ENCODE results near the gene SLC22A13.
"Not testable (repeated sequence)": the region's sequence is repeated elsewhere in the genome, so short reads cannot be mapped to it uniquely, and the experiment has no call there.

The SLC22A13 gene

DNA sequence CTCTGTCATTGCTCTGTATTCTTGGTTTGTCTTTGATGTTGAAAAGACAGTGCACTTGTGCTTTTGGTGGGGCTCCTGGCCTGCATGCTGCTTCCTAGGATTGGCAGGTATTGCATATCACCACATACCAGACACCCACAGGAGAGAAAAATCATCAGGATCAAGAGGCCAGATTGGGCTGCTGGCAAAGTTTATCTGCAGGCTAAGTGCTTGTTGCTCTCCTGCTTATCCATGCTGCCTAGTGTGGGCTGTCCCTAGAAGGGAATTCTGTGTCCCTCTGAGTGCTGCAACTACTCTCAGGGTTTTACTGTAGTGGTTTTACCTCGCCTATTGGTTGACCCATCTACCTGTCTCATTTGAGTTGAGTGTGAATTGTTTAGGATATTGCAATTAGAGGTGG is 833 bp upstream of the SLC22A13 start:
- no peak for DNase-seq

DNA sequence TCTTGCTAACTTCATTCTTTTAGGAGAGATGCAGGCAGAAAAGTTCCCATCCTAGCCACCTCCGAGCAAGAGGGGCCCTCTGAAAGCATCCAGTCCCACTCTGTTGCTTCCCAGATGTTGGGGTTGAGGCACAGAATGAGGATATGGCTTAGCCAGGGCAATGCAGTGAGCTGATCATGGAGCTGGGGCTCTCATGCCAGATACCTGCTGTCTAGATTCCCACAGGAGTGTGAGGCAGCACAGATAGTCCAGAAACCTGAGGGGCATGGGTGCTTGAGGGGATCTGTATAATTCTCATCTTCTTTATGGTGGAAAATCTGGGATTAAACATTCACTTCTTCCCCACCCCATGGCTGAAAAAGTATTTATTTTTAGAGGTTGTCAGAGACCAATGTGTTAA is 1.2 kb downstream of the SLC22A13 start:
- no peak for DNase-seq

DNA sequence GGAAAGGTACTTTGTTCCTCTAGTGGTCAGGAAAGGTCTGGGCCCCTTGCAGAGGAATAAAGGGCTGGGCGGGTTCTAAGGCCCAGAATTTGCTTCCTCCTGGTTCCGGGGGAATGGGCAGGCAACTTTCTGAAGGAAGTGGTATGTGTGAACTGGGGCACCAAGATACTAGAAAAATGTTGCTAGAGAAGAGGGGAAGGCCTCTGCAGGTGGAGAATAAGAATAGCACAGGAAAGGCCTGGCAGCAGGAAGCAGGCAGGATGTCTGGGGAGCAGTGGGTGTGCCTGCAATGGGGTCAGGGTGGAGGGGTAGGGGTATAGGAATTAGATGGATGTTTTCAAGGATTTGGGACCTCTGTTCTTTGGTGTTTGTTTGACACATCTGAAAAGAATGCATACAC is 2.0 kb downstream of the SLC22A13 start:
- DNase-seq: no peak

GRCh38 chr3:38268087-38268486 is 2.5 kb downstream of the SLC22A13 start:
- no peak for DNase-seq

- DNase-seq: no peak
Measured at GRCh38 chr3:38268522-38268921, 2.9 kb downstream of the SLC22A13 start.

DNA sequence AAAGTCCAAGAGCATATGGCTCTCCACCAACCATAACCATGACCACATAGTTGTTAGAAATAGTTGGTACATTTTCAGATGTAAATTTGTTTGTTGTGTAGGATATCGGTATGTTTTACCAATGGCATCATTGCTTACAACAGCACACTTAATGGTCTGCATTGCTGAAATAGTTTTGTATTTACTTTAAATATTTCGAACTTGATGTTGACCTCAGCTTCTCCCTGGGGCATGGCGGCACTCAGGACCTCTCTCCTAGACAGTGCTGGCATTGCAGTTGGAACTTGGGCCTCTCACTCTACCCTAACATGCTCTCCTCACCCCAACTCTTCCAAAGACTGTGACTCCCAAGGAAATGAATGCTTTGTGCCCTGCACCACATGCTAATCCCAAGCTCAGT is 5.0 kb downstream of the SLC22A13 start:
- no peak for DNase-seq

- no peak for DNase-seq
Measured at GRCh38 chr3:38271553-38271952, 5.9 kb downstream of the SLC22A13 start.

GRCh38 chr3:38274864-38275649 is 9.4 kb downstream of the SLC22A13 start:
- no peak for DNase-seq

- no peak for DNase-seq
Measured at GRCh38 chr3:38275658-38276057, 10.0 kb downstream of the SLC22A13 start.

- DNase-seq: no peak
Measured at GRCh38 chr3:38276081-38276916, 10.7 kb downstream of the SLC22A13 start.

GRCh38 chr3:38276917-38277630 is 11.5 kb downstream of the SLC22A13 start:
- DNase-seq: no peak

DNA sequence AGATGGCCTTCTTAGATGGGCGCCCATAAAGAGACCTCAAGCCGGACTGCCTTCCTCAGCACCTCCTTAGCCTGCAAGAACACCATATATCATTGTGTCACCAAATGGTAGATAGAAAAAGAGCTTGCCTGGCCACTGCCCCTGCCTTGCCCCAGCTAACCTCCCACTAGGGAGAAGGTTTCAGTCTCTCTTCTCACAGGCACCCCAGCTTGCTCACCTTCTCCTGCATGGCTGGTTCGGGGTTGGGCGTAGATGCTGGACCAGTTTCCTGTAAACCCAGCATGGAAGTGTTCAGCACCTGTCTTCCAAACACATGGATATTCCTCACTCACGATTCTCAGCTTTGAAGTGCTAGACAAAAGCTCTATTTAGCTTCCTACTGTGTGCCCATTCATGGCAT is 13.2 kb downstream of the SLC22A13 start:
- DNase-seq: no peak

DNA sequence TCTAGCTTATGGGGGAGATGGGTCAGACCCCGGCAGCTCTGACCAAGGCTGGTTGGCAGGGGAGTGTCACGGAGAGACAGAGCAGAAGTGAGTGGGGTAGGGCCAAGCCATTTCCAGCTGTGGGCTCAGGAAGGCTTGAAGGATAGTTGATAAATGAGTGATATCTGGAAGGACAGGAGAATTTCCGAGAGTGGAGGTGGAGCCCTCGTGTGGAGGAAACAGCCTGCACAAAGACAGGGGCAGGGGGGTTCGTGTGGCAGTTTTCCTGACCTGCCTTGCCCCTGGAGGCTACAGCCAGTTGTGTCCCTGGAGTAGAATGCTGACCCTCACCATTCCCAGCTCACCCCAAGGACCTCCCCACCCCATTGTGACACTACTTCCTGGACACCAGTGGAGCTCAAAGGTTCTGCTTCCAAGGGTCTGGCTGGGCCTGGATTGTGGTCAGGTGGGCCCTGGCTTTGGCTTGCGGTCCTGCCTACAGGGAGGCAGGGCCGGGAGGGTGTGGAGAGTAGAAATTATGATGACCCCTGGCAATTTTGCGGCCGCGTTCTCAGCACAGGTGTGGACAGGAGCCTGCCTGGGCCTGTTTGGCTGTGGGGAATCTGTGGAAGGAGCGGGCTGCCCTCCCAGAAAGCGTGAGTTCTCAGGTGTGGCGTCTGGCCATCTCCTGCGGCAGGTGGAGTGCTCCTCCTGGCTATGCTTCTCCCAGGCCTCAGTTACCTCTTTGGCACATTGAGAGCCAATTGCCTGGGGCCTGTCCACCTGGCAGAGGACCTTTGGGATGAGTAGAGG is 16.5 kb downstream of the SLC22A13 start, which contains the start of gene SLC22A14:
SLC22A14 (plus strand) TSS at position 400 of the 792 bp plus-strand sequence. CDS start 23,733 bp downstream, outside the sequence.
- DNase-seq: no peak

DNA sequence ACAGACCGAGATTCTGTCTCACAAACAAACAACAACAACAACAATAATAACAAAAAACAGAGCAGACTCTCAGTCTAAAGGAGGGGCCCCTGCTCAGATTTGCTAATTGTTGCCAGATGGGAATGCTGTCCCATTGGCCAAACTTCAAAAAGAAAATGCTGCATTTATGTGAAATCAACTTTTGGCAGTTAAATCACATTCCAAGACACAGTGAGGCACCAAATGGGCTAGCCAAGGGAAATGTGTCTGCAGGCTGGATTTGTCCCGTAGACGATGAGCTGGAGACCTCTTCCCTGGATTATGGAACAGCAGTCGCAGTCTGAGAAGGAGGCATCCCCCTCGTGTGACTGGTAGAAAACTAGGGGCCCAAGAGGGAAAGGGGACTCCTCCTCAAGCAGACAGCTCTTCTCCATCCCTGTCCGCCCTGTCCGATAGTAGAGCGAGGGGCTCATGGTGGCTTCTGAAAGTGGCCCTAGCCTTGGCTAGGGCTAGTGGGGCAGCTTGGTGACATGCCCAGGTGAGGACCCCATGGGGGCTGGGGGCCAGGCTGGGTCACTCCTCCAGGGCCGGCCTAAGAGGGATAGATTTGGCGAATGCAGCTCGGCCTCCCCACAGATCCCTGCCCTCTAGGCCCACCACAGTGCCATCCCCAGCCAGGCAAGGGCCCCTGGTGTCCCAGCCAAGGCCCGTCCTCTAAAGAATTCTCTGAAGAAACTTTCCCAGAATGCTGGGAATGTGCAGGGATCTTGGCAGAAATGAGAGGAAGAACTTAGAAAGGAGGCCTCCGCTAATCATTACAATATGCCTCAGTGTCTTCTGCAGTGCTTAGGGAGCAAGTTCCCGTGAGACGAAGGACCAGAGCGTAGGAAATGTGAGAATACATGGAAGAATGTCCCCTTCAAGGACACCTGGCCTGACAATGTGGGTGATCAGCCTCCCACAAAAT is 18.5 kb downstream of the SLC22A13 start:
- DNase-seq: no peak

- DNase-seq: no peak
Measured at GRCh38 chr3:38284756-38285150, 19.1 kb downstream of the SLC22A13 start.

DNA sequence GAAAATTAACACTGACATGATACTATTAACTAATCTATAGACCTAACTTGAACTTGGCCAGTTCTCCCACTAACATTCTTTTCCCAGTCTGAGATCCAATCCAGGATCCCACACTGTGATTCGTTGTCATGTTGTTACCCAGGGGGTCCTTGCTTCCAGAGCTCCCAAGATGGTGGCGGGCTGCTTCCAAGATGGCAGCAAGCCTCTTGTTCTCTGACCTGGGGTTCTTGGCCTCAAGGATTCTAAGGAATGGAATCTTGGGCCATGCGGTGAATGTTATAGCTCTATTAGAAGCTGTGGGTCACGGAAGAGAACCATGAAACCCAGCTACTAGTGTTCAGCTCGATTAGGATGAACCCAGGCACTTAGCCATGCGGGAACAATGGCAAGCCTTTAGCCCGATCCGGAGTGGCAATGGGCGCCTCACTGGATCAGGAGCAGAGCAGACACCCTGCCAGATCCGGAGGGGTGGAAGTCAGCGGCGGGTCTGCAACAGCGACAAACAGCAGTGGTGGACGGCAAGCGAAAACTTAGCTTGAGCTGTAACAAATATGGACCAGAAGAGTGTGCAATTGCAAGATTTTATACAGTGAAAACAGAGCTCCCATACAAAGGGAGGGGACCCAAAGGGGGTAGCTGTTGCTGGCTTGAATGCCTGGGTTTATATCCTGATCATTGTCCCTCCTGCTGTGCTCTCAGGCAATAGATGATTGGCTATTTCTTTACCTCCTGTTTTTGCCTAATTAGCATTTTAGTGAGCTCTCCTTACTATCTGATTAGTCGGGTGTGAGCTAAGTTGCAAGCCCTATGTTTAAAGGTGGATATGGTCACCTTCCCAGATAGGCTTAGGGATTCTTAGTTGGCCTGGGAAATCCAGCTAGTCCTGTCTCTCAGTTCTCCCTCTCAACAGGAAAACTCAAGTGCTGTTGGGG is 23.9 kb downstream of the SLC22A13 start:
- DNase-seq: not testable (repeated sequence)

GRCh38 chr3:38297053-38297452 is 31.4 kb downstream of the SLC22A13 start:
- DNase-seq: not testable (repeated sequence)

DNA sequence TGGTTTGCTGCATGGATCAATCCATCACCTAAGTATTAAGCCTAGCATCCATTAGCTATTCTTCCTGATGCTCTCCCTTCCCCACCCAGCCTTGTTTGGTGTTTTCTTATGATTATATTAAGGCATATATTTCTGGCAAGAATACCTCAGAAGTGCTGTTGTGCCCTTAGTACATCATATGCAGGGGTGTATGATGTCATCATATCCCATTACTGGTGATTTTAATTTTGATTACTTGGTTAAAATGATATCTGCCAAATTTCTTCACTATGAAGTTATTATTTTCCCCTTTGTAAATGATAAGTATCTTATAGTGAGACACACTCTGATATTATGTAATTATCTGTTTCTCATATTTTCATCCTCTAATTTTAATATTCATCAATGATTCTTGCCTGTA is 31.9 kb downstream of the SLC22A13 start:
- no peak for DNase-seq

GRCh38 chr3:38297947-38298711 is 32.5 kb downstream of the SLC22A13 start:
- no peak for DNase-seq

Measured in NCI-H446 treated with DMSO at 0.1 percent for 48 hours (cell line).